NCI-H1930 (cell line): ENCODE results near the gene SON.
A peak's percentile ranks its signal among the peaks of the same experiment; 100 is the strongest.
"Not testable (repeated sequence)": the region's sequence is repeated elsewhere in the genome, so short reads cannot be mapped to it uniquely, and the experiment has no call there.

ENCODE experiments used
- DNase-seq, 2 experiments: peaks; one replicate each; lab custom pipeline; 2025; lab: John Stamatoyannopoulos, UW

SON gene

DNA sequence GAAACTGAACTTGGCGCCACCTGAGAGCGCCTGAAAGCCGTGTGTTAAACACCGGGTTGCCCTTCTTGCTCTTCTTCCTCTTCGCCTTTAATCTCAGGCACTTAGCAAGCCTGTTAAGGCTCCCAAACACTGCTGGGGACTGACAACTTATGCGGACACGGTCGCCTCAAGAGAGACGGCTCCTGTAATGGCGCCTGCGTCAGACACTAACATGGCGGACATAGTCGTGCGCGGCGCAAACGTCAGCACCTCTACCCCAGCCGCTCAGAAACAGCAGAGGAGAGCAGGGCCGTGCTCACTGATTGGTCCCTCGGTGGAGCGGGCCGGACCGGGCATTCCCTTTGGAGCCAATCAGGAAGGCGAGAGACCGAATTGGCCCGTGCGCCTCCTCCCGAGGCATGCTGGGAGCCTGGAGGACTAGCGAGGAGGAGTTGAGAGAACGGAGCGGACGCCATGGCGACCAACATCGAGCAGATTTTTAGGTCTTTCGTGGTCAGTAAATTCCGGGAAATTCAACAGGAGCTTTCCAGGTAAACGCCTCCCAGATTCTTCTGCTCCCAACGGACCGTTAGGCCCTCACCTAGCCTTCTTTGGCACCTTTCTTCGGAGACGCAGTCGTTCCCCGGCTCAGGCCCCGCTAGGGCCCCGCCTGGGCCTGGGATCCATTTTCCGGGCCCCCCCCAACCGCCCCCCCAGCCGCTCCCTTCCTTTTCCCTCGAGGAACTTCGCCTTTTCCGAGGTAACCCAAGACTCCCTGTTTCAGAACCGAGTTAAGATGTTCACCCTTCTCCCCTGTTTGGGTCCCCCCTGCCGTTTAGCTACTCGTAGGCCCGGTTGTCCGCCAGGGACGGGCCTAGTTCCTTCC, at the start of gene SON:
SON (plus strand) TSS at position 399 of the 865 bp plus-strand sequence; CDS start at position 454, 55 bp downstream.
- DNase-seq, result peak; percentile 97 to 98

GRCh38 chr21:33493756-33494155, 49.1 kb upstream of the SON start:
- DNase-seq, result no peak

DNA sequence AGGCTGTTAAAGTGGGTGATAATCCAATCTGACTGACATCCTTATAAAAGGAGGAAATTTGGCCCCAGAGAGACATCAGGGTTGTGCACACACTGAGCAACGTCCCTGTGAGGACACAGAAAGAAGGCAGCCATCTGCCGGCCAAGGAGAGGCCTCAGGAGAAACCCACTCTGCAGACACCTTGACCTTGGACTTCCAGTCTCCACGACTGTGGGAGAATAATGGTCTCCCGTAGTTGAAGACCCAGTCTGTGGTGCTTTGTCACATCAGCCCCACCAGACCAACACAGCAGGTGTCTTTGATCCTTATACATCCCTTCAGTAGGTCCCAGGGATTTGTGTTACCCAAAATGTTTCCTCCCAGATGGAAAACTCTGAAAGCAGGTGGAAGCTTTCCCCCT, 47.1 kb upstream of the SON start:
- DNase-seq, result no peak

GRCh38 chr21:33496345-33496744, 46.5 kb upstream of the SON start:
- no peak for DNase-seq

GRCh38 chr21:33505833-33506232, 37.0 kb upstream of the SON start:
- no peak for DNase-seq

DNA sequence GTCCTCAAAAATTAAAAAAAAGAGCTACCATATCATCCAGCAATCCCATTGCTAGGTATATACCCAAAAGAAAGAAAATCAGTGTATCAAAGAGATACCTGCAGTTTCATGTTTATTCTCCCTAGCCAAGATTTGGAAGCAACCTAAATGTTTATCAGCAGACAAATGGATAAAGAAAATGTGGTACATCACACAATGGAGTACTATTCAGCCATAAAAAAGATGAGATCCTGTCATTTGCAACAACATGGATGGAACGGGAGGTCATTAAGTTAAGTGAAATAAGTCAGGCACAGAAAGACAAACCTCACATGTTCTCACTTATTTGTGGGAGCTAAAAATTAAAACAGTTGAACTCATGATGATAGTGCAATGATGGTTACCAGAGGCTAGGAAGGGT, 35.8 kb upstream of the SON start:
- not testable (repeated sequence) for DNase-seq

DNA sequence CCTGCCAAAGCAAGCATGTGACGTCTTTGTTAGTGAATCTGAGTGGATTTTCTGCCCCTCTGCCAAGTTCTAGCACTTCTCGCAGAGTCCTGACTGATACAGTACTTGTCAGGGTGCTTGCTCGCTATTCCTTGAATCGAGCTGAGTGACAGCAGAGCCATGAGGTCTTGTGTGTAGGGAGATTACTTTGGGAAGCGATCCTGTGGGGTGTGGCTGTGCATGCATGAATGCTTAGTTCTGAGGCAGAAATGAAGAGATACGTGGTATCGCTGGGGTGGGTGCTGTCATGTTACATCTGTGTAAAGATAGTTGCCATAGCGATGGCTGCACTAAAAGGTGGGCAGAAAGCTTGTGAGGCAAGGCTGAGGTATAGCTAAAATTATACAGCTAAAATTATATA, 32.0 kb upstream of the SON start:
- DNase-seq, result no peak

- no peak for DNase-seq
Observed at GRCh38 chr21:33511639-33512038, 31.2 kb upstream of the SON start.

- DNase-seq, result no peak
Observed at GRCh38 chr21:33512481-33512880, 30.4 kb upstream of the SON start.

- no peak for DNase-seq
Observed at GRCh38 chr21:33514229-33514628, 28.6 kb upstream of the SON start.

GRCh38 chr21:33518899-33519298, 23.9 kb upstream of the SON start:
- no peak for DNase-seq

DNA sequence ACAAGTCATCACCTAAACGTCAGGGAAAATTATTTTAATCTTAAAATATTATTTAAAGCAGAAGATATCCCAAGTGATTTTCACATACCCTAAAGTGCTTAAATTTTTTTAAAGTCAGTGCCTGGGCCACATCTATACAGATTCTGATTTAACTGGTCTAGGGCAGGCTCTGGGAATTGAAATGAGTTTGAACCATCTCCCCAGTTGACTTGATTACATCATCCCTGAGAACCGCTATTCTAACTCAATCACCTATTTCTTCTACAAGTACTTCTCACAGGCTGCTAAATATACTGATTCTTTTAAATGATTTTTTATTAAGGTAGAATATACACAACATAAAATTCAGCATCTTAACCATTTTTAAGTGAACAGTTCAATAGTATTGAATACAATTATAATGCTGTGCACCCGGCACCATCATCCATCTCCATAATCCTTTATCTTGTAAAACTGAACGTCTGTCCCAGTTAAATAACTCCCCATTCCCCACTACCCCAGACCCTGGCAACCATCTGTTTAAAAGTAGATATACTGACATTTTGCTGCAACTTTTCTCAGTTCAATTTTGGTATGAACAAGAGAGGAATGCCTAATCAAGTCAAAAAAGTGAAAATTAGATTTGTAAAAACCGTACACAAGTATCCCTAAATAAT, 20.4 kb upstream of the SON start:
- DNase-seq, result no peak

GRCh38 chr21:33522953-33523349, 19.9 kb upstream of the SON start:
- DNase-seq, result no peak

GRCh38 chr21:33531007-33531406, 11.8 kb upstream of the SON start:
- no peak for DNase-seq

DNA sequence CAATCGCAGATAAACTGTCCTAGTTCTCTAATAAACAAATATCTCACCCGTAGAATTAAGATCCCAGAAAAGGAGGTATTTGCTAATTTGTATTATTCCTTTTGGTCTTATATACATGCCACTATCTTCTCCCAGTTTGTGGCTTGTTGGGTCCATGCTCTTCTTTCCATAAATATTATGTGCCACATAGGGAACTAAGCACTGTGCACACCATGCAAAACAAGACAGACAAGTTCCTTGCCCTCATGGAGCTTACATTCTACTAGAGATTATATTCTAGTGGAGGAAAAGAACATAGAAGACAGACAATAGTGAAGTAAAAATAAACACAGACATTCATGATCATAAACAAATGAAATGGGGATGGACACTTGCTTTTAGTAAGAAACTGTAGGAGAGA, 5.6 kb upstream of the SON start:
- DNase-seq, result no peak

DNA sequence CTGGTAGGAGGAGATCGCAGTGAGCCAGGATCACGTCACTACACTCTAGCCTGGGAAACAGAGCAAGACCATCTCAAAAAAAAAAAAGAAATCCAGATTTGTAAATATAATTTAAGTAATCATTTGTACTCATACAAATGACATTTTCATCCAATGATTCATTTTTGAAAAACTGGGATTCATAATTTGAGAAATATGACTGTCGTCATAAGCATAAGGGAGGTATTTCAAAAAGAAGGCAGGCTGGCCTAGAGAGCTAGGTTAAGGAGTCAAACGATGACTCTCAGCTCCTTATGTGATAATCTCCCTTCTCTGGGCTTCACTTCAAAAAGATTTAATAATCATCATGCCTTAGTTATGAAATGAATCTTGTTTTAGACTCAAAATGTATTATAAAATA, 3.2 kb upstream of the SON start:
- no peak for DNase-seq

DNA sequence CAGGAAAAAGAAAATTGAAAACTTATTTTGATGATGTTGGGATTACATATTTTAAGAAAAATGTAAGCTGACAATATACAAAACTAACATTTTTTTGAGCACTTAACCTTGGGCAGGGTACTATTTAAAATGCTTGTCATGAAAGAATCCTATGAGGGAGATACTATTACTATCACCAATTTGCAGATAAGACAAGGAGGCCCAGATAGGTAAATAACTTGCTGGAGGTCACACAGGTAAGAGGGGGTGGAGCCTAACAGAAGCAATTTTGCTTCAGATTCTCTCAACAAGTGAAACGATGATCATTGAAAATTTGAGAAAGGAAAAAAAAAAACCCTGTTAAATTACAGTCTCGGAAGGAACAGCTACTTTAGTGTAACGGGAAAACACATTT, 2.1 kb upstream of the SON start:
- no peak for DNase-seq

DNA sequence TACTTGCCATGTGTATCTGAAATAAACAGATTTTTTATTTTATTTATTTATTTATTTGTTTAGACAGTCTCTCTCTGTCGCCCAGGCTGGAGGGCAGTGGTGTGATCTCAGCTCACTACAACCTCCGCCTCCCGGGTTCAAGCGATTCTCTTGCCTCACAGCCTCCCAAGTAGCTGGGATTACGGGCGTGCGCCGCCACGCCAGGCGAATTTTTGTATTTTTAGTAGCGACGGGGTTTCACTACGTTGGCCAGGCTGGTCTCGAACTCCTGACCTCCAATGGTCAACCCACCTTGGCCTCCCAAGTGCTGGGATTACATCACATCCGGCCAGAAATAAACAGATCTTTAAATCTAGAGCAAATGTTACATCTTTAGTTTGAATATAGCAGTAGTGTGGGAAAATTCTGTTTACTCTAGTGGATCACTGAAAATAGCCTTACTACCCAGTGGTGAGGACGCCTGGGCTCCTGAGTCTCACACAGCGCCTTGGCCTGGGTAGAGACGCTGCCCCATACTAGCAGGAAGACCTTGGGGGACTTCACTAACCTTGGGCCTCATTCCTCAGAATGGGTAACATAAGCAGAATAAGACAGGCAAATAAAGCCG, 1.6 kb upstream of the SON start:
- no peak for DNase-seq

DNA sequence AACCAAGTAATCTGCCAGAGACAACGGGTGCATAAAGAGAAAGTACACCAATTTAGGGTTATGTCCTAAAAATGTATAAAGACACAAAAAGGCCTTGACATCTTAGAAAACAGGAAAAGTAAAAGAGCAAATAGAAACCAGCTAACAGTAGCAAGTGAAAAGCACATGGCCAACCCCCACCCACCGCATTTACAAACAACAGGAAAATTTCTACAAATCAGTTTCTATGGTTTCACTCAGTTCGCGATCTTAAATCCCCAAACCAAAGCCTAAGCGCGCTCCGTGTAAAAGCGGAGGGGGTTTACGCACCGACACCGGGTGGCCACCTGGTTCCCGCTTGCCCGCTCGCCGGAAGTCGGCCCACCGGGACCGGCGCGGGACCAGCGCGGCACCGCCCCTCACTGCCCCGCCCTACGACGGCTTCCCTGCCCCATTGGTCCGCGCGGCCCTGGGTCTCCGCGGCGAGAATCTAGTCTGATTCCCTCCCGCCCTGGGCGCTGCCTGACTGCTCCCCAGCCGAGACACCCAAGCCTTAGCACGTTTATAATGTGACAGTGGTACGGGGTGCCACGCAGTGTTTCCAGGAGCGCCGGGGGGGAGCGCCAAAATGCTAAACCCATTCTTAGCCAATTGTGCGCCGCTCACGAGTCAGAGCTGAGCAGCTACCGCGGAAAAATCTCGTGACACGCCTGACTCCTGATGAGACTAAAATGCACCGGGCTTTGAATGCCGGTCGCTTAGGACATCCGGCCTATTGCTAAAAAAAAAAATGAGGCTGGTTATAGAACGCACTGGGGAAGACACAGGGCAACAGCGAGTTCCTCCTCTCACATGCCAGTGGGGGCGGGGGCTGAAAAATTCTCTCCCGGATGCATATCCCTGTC, 840 bp upstream of the SON start, which contains the start of gene GART:
GART (minus strand) TSS at position 362 of the 884 bp plus-strand sequence. CDS start 2,802 bp downstream, outside the sequence.
- DNase-seq, result peak; percentile 39 to 75

DNA sequence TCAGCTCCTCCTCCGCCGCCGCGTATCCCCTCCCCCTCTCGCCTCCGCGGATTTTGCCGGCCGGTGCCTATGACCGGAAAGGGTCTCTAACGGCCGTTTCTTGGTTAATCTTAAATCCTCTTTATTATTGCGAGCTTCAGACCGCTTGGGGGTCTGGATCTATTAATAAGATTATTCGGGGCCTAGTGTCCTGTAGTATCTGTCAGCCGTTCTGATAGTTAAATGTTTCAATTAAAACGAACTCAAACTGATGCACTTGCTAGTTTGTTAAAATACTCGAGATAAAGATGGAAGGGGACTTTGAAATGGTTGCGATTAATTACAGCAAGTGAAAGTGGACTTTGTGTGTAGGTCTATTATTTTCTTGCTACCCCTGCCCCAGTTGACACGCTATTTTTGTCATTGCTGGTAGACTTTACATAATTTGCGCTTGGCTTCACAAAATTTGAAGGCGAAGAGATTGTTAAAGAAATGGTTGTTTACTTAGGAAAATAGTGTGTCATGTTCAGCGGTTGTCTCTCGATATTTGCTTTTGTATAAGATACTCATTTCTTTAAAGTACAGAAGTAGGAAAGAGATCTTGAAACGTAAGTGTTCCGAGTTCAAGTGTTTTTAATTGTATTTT, 779 bp downstream of the SON start:
- DNase-seq, result peak; percentile 19 to 41

DNA sequence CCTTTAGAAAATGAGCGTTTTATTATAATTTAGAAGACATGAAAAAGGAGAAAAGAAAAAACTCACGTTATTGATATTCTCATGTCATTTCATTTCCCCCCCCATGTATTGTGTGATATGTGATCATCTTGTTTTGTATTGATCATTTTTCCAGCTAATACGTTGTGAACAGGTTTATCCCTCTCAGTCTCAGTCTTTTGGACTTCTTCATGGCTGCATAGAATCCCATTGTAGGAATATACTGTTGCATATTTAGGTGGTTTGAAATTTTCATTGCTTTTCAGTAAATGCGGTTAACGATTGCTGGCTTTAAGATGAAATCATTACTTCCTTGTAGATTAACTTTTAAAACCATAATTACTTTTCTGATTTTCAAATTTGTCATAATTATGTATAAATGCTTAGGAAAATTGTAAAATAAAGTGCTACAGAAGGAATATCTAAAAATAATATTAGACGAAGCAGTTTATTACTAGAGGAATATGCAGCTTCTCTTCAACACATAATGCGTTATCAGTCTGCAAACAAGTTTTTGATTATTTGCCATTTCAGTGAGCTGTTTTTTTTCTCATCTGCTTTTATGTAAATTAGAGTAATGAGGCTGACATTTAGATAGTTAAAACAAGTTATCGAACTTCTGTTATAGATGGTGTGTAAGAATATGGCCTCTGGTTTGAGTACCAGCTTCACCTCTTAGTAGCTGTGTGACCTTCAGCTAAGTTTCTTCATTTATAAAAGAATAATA, 1.8 kb downstream of the SON start:
- DNase-seq, result no peak
